Activated T-helper 17 cell treated with anti-CD3 and anti-CD28 coated beads, Interleukin-2, amount 50 U/mL, for 72 hours (primary cell): ENCODE data around the gene HDAC2. TPM values are rescaled to one million over a fixed set of nuclear protein-coding genes. Genes with fewer than 3 reads are reported as not detected.

Source experiments
- ATAC-seq: fragments of 150-1000 bp; cut with Tn5 transposase; replicated peaks from 2 replicates; pipeline ENCODE4 v1.10.0; 2021; ENCODE audit warnings: mild to moderate bottlenecking, moderate library complexity
- H3K27ac Mint-ChIP-seq: one replicate; pipeline ENCODE4 v1.8.0; 2022; ENCODE audit warnings: mixed read lengths
- H3K27me3 Mint-ChIP-seq: one replicate; pipeline ENCODE4 v1.8.0; 2022; ENCODE audit warnings: mixed read lengths
- H3K36me3 Mint-ChIP-seq: one replicate; pipeline ENCODE4 v1.8.0; 2022; ENCODE audit warnings: low read depth, mild to moderate bottlenecking, mixed read lengths
- H3K4me1 Mint-ChIP-seq: one replicate; pipeline ENCODE4 v1.8.0; 2022; ENCODE audit warnings: mixed read lengths
- H3K4me3 Mint-ChIP-seq: one replicate; pipeline ENCODE4 v1.8.0; 2022; ENCODE audit warnings: mild to moderate bottlenecking, mixed read lengths
- H3K9me3 Mint-ChIP-seq: one replicate; pipeline ENCODE4 v1.8.0; 2022; ENCODE audit warnings: mixed read lengths
- total RNA-seq, 2 donors: library from RNA; stranded (reverse); gene quantifications; one replicate each; pipeline ENCODE4 v1.2.3, GENCODE V29; 2022

HDAC2 gene
- total RNA-seq, 2 donors from 2014 or later, result 53.9 to 95.7 TPM

DNA sequence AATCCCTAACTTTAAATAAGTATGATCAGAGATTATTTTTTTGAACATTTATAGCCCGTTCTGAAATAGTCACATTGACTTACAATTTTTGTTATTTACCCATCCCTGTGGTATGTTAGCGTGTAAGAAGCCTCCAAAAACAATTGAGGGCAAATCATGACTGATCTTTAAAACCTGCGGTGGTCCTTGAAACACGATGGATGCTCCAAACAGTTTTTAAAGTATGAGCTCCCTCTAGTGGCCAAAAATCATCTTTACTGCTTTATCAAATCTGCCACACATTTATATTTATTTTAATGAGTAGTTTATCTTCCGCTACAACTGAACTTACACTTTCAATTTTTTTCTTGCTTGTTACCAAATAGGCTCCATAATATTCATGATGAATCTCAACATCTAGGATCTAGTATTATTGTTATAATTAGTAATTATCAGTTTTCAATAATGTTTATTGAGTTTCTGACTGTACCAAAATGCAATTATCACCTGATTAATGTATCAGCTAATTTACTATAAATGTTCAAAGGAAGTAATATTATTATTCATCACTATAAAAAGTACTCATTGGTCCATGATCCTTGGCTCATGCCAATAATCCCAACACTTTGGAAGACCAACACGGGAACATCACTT lies 61.6 kb downstream of the HDAC2 start:
- Mint-ChIP-seq H3K27me3 (peaks cover 10% of the 10 kb centered on the region), H3K4me1 (no peaks in the 10 kb centered on the region), H3K27ac (no peak overlapping the region), H3K9me3 (no peaks in the 10 kb centered on the region), H3K4me3 (no peak overlapping the region), H3K36me3 (no peaks in the 10 kb centered on the region)
- ATAC-seq, result no peak

- Mint-ChIP-seq H3K27me3 (peaks cover 10% of the 10 kb centered on the region), H3K4me3 (no peak overlapping the region), H3K9me3 (no peaks in the 10 kb centered on the region), H3K4me1 (no peaks in the 10 kb centered on the region), H3K27ac (no peak overlapping the region), H3K36me3 (no peaks in the 10 kb centered on the region)
- ATAC-seq, result no peak
Measured at GRCh38 chr6:113908801-113909200, 62.1 kb downstream of the HDAC2 start.

DNA sequence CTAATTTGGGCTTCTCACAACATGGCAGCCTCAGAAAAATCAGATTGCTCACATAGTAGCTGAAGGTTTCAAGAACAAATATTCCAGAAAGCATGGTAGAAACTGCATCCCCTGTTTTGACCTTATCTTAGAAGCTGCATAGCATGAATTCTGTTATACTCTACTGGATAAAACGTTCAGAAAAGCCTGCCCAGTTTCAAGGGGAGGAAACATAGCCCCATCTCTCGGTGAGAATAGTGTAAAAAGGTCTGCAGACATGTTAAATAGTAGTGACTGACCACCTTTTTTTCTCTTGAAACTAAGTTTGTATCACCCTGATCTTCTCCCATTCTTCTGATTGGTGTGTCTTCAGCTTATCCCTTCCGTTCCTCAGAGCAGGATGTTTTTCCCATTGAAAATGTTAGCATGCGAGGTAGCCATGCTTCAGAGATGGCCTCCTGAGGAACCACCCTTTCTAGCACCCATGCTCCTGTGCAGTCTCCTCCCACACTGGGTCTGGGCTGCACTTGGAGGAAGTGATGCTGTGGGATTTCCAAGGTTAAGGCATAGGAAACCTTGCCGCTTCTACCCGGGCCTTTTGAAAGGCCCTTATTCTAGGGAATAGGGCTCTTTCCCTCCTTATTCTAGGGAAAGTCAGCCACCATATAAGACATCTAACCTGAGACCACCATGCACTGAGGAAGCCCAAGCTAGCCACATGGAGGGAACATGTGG lies 63.7 kb downstream of the HDAC2 start:
- no peak for ATAC-seq
- peaks cover 13% of the 10 kb centered on the region for H3K27me3 Mint-ChIP-seq
- H3K27ac Mint-ChIP-seq, result no peak overlapping the region
- H3K4me1 Mint-ChIP-seq, result no peaks in the 10 kb centered on the region
- no peaks in the 10 kb centered on the region for H3K9me3 Mint-ChIP-seq
- H3K36me3 Mint-ChIP-seq, result no peaks in the 10 kb centered on the region
- H3K4me3 Mint-ChIP-seq, result no peak overlapping the region

- no peak overlapping the region for H3K4me3 Mint-ChIP-seq
- no peaks in the 10 kb centered on the region for H3K4me1 Mint-ChIP-seq
- H3K9me3 Mint-ChIP-seq, result peaks cover 4% of the 10 kb centered on the region
- no peaks in the 10 kb centered on the region for H3K36me3 Mint-ChIP-seq
- no peak overlapping the region for H3K27ac Mint-ChIP-seq
- no peak for ATAC-seq
- H3K27me3 Mint-ChIP-seq, result peaks cover 21% of the 10 kb centered on the region
Measured at GRCh38 chr6:113903666-113904330, 67.2 kb downstream of the HDAC2 start.

- Mint-ChIP-seq H3K27ac (no peak overlapping the region), H3K27me3 (peaks cover 21% of the 10 kb centered on the region), H3K4me3 (no peak overlapping the region), H3K36me3 (no peaks in the 10 kb centered on the region), H3K4me1 (no peaks in the 10 kb centered on the region), H3K9me3 (peaks cover 4% of the 10 kb centered on the region)
- no peak for ATAC-seq
Measured at GRCh38 chr6:113901482-113901881, 69.5 kb downstream of the HDAC2 start.

- H3K4me1 Mint-ChIP-seq, result no peaks in the 10 kb centered on the region
- H3K27ac Mint-ChIP-seq, result no peak overlapping the region
- no peak for ATAC-seq
- H3K27me3 Mint-ChIP-seq, result peaks cover 17% of the 10 kb centered on the region
- H3K36me3 Mint-ChIP-seq, result no peaks in the 10 kb centered on the region
- peaks cover 7% of the 10 kb centered on the region for H3K9me3 Mint-ChIP-seq
- no peak overlapping the region for H3K4me3 Mint-ChIP-seq
Measured at GRCh38 chr6:113894712-113895674, 76.0 kb downstream of the HDAC2 start.

- Mint-ChIP-seq H3K4me3 (no peak overlapping the region), H3K36me3 (no peaks in the 10 kb centered on the region), H3K9me3 (peaks cover 3% of the 10 kb centered on the region), H3K27ac (no peak overlapping the region), H3K27me3 (peaks cover 16% of the 10 kb centered on the region), H3K4me1 (no peaks in the 10 kb centered on the region)
- ATAC-seq, result no peak
Measured at GRCh38 chr6:113893866-113894265, 77.1 kb downstream of the HDAC2 start.

DNA sequence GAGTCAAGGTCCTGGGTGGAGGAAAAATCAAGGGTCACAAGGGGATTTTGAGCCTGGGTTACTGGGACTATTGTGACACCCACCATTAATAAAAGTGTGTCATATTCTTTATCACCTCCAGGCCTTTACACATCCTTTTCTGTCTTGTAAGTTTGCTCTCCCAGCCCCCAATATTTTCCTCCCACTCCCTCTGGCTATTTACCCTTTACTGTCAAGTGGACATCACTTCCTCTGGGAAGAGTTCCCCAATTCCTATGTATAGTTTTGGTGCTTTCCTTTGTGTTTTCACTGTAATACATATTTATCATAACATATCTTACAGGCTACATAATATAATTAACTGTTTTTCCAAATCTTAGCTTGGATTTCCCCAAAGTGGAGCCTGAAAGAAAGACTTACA lies 77.5 kb downstream of the HDAC2 start:
- Mint-ChIP-seq H3K27me3 (peaks cover 17% of the 10 kb centered on the region), H3K4me3 (no peak overlapping the region), H3K27ac (no peak overlapping the region), H3K36me3 (no peaks in the 10 kb centered on the region), H3K9me3 (peaks cover 3% of the 10 kb centered on the region), H3K4me1 (no peaks in the 10 kb centered on the region)
- no peak for ATAC-seq

- Mint-ChIP-seq H3K27ac (no peak overlapping the region), H3K4me1 (no peaks in the 10 kb centered on the region), H3K9me3 (peaks cover 3% of the 10 kb centered on the region), H3K4me3 (no peak overlapping the region), H3K27me3 (peaks cover 18% of the 10 kb centered on the region), H3K36me3 (no peaks in the 10 kb centered on the region)
- ATAC-seq, result no peak
Measured at GRCh38 chr6:113888956-113889630, 81.9 kb downstream of the HDAC2 start.

GRCh38 chr6:113888493-113888892 lies 82.5 kb downstream of the HDAC2 start:
- no peak overlapping the region for H3K4me3 Mint-ChIP-seq
- peaks cover 3% of the 10 kb centered on the region for H3K9me3 Mint-ChIP-seq
- ATAC-seq, result no peak
- no peaks in the 10 kb centered on the region for H3K36me3 Mint-ChIP-seq
- peaks cover 18% of the 10 kb centered on the region for H3K27me3 Mint-ChIP-seq
- no peak overlapping the region for H3K27ac Mint-ChIP-seq
- H3K4me1 Mint-ChIP-seq, result no peaks in the 10 kb centered on the region

DNA sequence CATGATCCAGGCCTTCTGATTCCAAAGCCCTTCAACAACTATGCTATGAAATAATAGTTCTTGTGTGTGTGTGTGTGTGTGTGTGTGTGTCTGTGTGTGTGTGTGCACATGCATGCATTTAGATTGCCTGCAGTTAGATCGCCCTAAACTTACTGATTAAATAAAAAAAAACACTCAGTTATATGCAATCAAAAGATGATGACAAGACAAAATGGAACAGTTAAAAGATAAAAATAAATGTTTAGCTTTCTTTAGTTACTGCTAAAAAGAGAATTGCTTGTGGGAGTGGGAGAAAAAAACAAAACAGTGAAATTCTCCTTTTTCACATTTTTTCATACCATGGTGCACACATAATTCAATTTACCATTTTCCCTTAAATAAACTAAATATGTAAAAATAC lies 84.4 kb downstream of the HDAC2 start:
- Mint-ChIP-seq H3K9me3 (no peaks in the 10 kb centered on the region), H3K4me3 (no peak overlapping the region), H3K27ac (no peak overlapping the region), H3K4me1 (no peaks in the 10 kb centered on the region), H3K36me3 (no peaks in the 10 kb centered on the region), H3K27me3 (peaks cover 22% of the 10 kb centered on the region)
- ATAC-seq, result no peak

DNA sequence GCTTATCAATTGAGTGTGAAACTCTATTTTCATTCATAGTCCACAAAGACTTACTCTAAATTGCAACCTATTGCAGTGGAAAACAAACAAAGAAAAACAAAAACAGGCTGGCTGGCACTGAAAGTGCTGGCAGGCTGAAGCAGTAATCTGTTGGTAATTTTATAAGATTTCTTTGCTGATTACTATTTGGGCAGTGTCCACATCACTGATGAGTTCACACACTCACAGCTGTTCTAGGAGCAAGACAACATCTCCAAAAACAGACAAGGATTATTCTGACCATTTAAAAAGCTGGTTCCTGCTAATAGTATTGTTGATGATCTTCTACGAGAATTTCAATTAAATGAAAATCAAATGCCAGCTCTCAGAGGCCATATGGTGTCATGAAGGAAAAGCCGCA lies 86.9 kb downstream of the HDAC2 start:
- Mint-ChIP-seq H3K4me1 (no peaks in the 10 kb centered on the region), H3K27ac (no peak overlapping the region), H3K4me3 (no peak overlapping the region), H3K27me3 (peaks cover 26% of the 10 kb centered on the region), H3K36me3 (no peaks in the 10 kb centered on the region), H3K9me3 (no peaks in the 10 kb centered on the region)
- no peak for ATAC-seq
